ENCODE results near the gene ACER2. TPM values are rescaled to one million over a fixed set of nuclear protein-coding genes. Genes with fewer than 3 reads are reported as not detected.

ACER2 gene
- total RNA-seq, 1 donor from 2014 or later, result 30.5 TPM

GRCh38 chr9:19442240-19442639, 33.4 kb downstream of the ACER2 start:
- peaks cover 2% of the 10 kb centered on the region for H3K27me3 Mint-ChIP-seq (ENCODE audit: unreplicated experiment)
- no peak overlapping the region for H3K4me3 Mint-ChIP-seq (ENCODE audit: unreplicated experiment)
- H3K4me1 Mint-ChIP-seq (ENCODE audit: low read depth, unreplicated experiment), result peaks cover 6% of the 10 kb centered on the region
- H3K27ac Mint-ChIP-seq (ENCODE audit: unreplicated experiment), result no peak overlapping the region
- DNase-seq, result no peak
- peaks cover 11% of the 10 kb centered on the region for H3K36me3 Mint-ChIP-seq (ENCODE audit: unreplicated experiment)
- no peaks in the 10 kb centered on the region for H3K9me3 Mint-ChIP-seq (ENCODE audit: unreplicated experiment)
- no peak for TF ChIP-seq CTCF (IDR thresholded peaks at IDR 0.05; ENCODE audit: partially characterized antibody, unreplicated experiment)

- Mint-ChIP-seq H3K27ac (ENCODE audit: unreplicated experiment) (no peak overlapping the region), H3K4me3 (ENCODE audit: unreplicated experiment) (no peak overlapping the region), H3K27me3 (ENCODE audit: unreplicated experiment) (peaks cover 2% of the 10 kb centered on the region), H3K36me3 (ENCODE audit: unreplicated experiment) (peaks cover 10% of the 10 kb centered on the region), H3K4me1 (ENCODE audit: low read depth, unreplicated experiment) (peaks cover 6% of the 10 kb centered on the region), H3K9me3 (ENCODE audit: unreplicated experiment) (no peaks in the 10 kb centered on the region)
- no peak for TF ChIP-seq CTCF (IDR thresholded peaks at IDR 0.05; ENCODE audit: partially characterized antibody, unreplicated experiment)
- DNase-seq, result no peak
These were observed 36.6 kb downstream of the ACER2 start for GRCh38 chr9:19445452-19445851.

DNA sequence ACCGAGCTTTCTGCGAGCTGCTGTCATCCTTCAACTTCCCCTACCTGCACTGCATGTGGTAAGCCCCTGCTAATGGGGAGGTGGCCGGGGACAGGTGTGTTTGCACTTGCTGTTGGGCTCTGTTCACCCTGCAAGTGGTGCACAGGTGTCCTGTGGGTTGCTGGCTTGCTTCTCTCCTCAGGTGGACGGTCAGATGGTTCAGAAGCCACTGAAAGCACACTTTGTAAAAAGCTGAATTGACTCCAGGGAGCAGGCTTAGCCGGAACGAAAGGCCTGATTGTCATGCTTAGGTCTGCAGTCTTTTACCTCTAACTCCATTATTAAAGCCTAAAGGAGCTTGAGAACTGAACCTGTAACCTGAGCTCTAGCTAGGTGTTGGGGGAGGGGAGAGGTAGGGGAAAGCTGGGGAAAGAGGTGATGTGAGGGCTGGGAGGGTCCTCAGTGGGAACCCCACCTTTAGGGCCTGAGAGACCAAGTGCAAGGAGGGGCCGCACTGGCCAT, 37.6 kb downstream of the ACER2 start:
- Mint-ChIP-seq H3K9me3 (ENCODE audit: unreplicated experiment) (no peaks in the 10 kb centered on the region), H3K27ac (ENCODE audit: unreplicated experiment) (no peak overlapping the region), H3K4me3 (ENCODE audit: unreplicated experiment) (no peak overlapping the region), H3K27me3 (ENCODE audit: unreplicated experiment) (peaks cover 2% of the 10 kb centered on the region), H3K36me3 (ENCODE audit: unreplicated experiment) (peaks cover 6% of the 10 kb centered on the region), H3K4me1 (ENCODE audit: low read depth, unreplicated experiment) (peaks cover 6% of the 10 kb centered on the region)
- DNase-seq, result no peak
- TF ChIP-seq CTCF (IDR thresholded peaks at IDR 0.05; ENCODE audit: partially characterized antibody, unreplicated experiment), result no peak

- Mint-ChIP-seq H3K4me3 (ENCODE audit: unreplicated experiment) (no peak overlapping the region), H3K9me3 (ENCODE audit: unreplicated experiment) (no peaks in the 10 kb centered on the region), H3K27ac (ENCODE audit: unreplicated experiment) (no peak overlapping the region), H3K4me1 (ENCODE audit: low read depth, unreplicated experiment) (no peaks in the 10 kb centered on the region), H3K36me3 (ENCODE audit: unreplicated experiment) (no peaks in the 10 kb centered on the region), H3K27me3 (ENCODE audit: unreplicated experiment) (peaks cover 2% of the 10 kb centered on the region)
- DNase-seq, result no peak
- TF ChIP-seq CTCF (IDR thresholded peaks at IDR 0.05; ENCODE audit: partially characterized antibody, unreplicated experiment), result no peak
These were observed 42.7 kb downstream of the ACER2 start for GRCh38 chr9:19451240-19452087.

DNA sequence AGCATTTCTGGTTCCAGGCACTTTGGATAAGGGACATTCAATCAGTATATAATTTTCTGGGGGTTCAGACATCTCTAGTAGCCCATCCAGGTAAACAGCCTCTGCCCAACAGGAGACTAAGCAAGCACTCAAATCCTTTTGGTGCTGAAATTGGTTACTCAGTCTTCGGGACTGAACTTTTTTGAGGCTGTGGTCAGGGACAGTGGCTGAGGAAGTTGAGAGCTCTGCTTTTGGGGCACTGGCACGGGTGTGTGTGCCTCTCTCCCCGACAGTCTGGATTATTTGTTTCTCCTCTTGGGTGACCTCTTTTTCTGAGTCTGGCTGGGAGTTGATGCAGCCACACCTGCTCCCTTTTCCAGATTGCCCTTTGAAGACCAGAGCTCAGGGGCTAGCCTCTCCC, 47.6 kb downstream of the ACER2 start:
- H3K9me3 Mint-ChIP-seq (ENCODE audit: unreplicated experiment), result peaks cover 5% of the 10 kb centered on the region
- H3K36me3 Mint-ChIP-seq (ENCODE audit: unreplicated experiment), result no peaks in the 10 kb centered on the region
- no peaks in the 10 kb centered on the region for H3K27me3 Mint-ChIP-seq (ENCODE audit: unreplicated experiment)
- no peak for TF ChIP-seq CTCF (IDR thresholded peaks at IDR 0.05; ENCODE audit: partially characterized antibody, unreplicated experiment)
- H3K4me3 Mint-ChIP-seq (ENCODE audit: unreplicated experiment), result no peak overlapping the region
- H3K27ac Mint-ChIP-seq (ENCODE audit: unreplicated experiment), result no peak overlapping the region
- DNase-seq, result no peak
- peaks cover 8% of the 10 kb centered on the region for H3K4me1 Mint-ChIP-seq (ENCODE audit: low read depth, unreplicated experiment)

Data from glutamatergic neuron (in vitro differentiated cells).